AG20443 (cell line): ENCODE measurements around the gene OSBPL3.
"Not testable (repeated sequence)": the region's sequence is repeated elsewhere in the genome, so short reads cannot be mapped to it uniquely, and the experiment has no call there.

Source experiments
- DNase-seq: peaks from one replicate; pipeline ENCODE4 v3.0.0; 2012; ENCODE audit warnings: low spot score, mixed read lengths

Gene OSBPL3

GRCh38 chr7:24979863-24980533 lies at the start of gene OSBPL3:
Gene OSBPL3 (minus strand): TSS chr7:24980178. CDS start chr7:24892472, 87,706 bp downstream.
- DNase-seq, result peak; percentile 98

GRCh38 chr7:25029075-25029474 lies 49.1 kb upstream of the OSBPL3 start:
- no peak for DNase-seq

GRCh38 chr7:25028370-25029021 lies 48.5 kb upstream of the OSBPL3 start:
- peak; percentile 77 for DNase-seq

GRCh38 chr7:25026156-25026555 lies 46.2 kb upstream of the OSBPL3 start:
- no peak for DNase-seq

GRCh38 chr7:25025218-25025671 lies 45.3 kb upstream of the OSBPL3 start:
- peak; percentile 76 for DNase-seq

GRCh38 chr7:25024066-25024465 lies 44.1 kb upstream of the OSBPL3 start:
- DNase-seq, result no peak

- DNase-seq, result not testable (repeated sequence)
Measured at GRCh38 chr7:25017671-25018070, 37.7 kb upstream of the OSBPL3 start.

- DNase-seq, result peak; percentile 73
Measured at GRCh38 chr7:25014756-25015155, 34.8 kb upstream of the OSBPL3 start.

GRCh38 chr7:25012710-25013109 lies 32.7 kb upstream of the OSBPL3 start:
- DNase-seq, result peak; percentile 67

- no peak for DNase-seq
Measured at GRCh38 chr7:25012254-25012653, 32.3 kb upstream of the OSBPL3 start.

- peak; percentile 84 for DNase-seq
Measured at GRCh38 chr7:25009257-25009656, 29.3 kb upstream of the OSBPL3 start.

- no peak for DNase-seq
Measured at GRCh38 chr7:25007668-25008067, 27.7 kb upstream of the OSBPL3 start.

- DNase-seq, result no peak
Measured at GRCh38 chr7:25006276-25006675, 26.3 kb upstream of the OSBPL3 start.

- no peak for DNase-seq
Measured at GRCh38 chr7:25005658-25006057, 25.7 kb upstream of the OSBPL3 start.

- DNase-seq, result peak; percentile 31
Measured at GRCh38 chr7:25002786-25003185, 22.8 kb upstream of the OSBPL3 start.

GRCh38 chr7:24995466-24995865 lies 15.5 kb upstream of the OSBPL3 start:
- no peak for DNase-seq

- no peak for DNase-seq
Measured at GRCh38 chr7:24992314-24992713, 12.3 kb upstream of the OSBPL3 start.

GRCh38 chr7:24991353-24991752 lies 11.4 kb upstream of the OSBPL3 start:
- no peak for DNase-seq

- no peak for DNase-seq
Measured at GRCh38 chr7:24987331-24987842, 7.4 kb upstream of the OSBPL3 start.

GRCh38 chr7:24982917-24983316 lies 2.9 kb upstream of the OSBPL3 start:
- DNase-seq, result no peak

GRCh38 chr7:24981171-24981951 lies 1.4 kb upstream of the OSBPL3 start:
- peak; percentile 72 for DNase-seq

GRCh38 chr7:24980534-24981170 lies 674 bp upstream of the OSBPL3 start:
- peak; percentile 20 for DNase-seq
